ENCODE measurements around the gene RAPGEF1.
"Not testable (repeated sequence)": the region's sequence is repeated elsewhere in the genome, so short reads cannot be mapped to it uniquely, and the experiment has no call there.

The RAPGEF1 gene

GRCh38 chr9:131554087-131554842 is 185.6 kb downstream of the RAPGEF1 start:
- DNase-seq: no peak

- no peak for DNase-seq
These were observed 187.8 kb downstream of the RAPGEF1 start for GRCh38 chr9:131552030-131552429.

- not testable (repeated sequence) for DNase-seq
These were observed 189.4 kb downstream of the RAPGEF1 start for GRCh38 chr9:131550465-131550864.

DNA sequence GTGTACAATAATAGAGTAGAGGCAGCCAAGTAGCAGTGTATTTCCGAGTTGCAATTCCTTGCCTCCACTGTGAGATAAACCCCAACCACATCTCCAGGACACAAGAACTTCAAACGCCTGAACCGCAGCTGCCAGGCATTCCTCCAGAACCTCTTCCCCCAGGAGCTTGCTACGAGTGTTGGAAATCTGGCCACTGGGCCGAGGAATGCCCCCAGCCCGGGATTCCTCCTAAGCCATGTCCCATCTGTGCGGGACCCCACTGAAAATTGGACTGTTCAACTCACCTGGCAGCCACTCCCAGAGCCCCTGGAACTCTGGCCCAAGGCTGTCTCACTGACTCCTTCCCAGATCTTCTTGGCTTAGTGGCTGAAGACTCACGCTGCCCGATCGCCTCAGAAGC is 190.7 kb downstream of the RAPGEF1 start:
- DNase-seq: not testable (repeated sequence)

DNA sequence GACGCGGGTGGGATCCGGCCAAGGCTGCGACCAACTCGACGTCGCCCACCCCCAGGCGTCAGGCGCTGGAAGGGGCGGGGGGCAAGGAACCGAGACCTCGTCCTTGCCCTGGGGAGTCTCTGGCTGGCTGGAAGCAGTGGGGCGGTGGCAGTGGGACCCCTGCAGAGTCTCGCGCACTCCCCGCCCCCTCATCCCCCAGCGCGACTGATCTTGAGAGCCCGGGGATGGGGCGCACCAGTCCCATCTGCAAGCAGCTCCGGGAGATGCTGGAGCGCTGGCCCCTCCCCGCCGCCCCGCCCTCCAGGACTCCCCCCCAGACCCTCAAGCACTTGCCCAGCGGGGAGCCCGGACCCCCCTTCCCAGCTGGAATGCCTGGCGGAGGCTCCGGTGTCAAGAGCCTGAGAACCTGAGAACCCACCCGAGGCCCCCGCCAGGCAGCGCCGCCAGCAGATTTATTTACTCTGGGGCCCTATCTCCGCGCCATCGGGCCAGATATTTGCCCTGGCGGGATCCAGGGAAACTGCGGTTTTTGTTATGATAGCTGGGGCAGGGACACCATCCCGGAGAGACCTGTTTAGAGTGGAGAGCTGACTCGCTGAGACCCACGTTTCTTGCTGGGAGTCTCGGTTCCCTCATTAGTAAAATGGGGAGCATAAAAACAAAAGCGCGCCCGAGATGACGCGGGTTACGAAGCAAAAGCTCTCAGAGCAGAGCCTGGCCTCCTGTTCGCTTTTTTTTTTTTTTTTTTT is 193.4 kb downstream of the RAPGEF1 start:
- no peak for DNase-seq

DNA sequence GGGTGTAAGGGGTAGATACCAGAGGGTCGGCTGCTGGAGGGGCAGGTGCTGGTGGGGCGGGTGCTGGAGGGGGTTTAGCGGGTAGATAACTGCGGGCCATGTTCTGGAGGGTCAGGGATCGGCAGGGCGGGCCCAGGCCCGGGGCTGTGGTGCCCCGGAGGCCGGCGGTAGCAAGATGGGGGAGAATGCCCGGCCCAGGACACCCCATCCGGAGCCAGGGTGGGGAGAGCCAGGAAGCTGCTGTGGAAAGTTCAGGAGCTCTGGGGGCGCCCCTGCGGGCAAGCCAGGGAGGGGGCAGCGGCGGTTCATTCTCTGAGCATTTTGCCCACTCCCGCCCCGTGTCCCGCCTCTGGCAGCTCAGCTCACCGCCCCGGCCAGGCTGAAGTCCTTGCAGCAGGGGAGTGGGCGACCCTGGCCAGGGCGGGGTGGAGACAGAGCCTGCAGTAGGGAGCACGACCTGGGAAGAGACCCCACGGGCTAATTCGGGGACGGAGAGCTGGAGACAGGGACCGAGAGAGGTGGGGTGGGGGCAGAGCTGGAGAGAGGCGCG is 194.0 kb downstream of the RAPGEF1 start:
- DNase-seq: no peak

- no peak for DNase-seq
These were observed 194.7 kb downstream of the RAPGEF1 start, which contains the start of gene PRRT1B for GRCh38 chr9:131545003-131545785. PRRT1B (plus strand) TSS chr9:131545523; CDS start chr9:131545616, 93 bp downstream.

DNA sequence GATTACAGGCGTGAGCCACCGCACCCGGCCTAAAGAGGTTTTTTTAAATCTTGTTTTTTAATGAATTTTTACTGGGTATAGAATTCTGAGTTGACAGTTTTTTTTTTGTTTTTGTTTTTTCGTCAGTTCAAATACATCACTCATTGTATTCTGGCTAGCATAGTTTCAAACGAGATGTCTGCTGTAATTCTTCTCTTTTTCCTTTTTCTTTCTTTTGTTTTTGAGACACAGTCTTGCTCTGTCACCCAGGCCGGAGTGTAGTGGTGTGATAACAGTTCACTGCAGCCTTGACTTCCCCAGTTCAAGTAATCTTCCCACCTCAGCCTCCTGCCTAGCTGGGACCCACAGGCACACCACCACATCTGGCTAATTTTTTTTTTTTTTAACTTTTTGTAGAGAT is 196.7 kb downstream of the RAPGEF1 start:
- no peak for DNase-seq

- DNase-seq: peak; percentile 52
These were observed 200.5 kb downstream of the RAPGEF1 start for GRCh38 chr9:131539223-131539923.

DNA sequence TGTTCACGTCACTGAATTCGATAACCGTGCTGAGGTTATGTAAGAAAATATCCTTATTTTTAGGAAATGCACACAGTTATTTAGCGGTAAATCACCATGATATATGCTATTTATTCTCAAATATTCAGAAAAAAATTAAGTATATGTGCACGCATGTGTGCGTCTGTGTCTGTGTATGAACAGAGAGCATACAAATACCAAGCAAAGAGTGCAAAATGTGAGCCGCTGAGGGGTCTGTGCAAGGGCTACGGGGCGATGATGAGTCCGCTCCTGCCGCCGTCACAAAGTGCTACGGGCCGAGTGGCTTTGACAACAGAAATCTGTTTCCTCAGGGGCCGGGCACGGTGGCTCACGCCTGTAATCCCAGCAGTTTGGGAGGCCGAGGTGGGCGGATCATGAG is 201.9 kb downstream of the RAPGEF1 start:
- no peak for DNase-seq

DNA sequence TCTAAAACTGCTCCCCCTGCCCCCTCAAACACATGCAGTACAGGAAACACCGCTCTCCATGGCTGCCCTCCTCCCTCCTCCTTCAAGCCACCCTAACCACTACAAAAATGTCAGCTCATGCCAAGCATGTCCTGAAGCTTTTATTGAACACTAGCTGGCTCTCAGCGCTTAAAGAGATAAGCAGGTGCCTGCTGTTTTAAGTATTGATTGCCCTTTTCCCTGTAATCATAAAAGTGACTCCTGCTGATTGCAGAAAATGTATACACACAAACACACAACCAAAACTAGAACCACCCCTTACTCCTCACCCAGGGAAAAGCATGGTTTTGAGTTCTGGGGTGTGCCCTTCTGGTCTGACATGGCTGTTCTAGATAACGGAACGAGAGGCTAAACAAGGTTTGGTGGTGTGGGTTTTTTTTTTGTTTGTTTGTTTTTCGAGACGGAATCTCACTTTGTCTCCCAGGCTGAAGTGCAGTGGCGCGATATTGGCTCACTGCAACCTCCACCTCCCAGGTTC is 205.1 kb downstream of the RAPGEF1 start:
- no peak for DNase-seq

DNA sequence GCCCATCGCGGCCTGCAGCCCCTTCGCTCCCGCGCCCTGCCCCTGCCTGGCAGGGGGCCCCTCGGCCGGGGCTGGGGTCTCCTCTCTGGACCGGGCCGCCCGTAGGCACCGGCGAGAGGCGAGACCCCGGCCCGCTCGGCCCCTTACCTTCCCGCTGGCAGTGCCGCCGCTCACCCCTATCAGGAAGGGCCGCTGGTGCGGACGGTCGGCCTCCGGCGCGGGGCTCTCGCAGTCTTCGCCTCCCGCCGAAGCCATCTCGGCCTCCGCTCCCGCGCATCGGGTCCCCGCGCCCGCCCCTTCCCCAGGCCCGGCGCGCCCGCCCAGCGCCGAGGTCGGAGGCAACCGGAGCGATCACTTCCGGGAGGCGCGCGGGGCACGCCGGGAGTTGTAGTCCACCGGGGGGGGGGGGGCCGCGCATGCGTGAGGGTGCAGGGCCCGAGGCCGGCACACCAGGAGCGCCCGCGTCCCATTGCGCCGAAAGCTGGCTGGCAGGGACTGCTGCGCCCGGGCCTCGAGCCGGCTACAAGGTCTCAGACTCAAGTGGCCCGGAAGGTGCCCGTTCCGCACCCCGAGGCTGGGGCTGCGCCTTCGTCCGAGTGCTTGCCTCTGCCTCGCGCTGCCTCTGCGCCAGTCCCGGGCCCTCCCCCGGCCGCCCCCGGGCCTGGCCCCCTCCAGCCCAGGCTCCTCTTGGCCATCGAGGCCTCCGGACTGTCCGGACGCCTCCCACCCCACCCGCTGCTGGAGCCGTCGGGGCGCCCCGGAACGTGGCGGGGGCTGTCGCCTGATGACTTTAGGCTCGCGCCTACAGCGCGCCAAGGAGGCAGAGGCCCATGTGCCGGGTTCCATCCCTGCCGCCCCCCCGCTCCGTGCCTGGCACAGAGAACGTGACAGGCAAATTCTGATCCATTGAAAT is 208.7 kb downstream of the RAPGEF1 start, which contains the start of gene UCK1:
TSS of gene UCK1 (minus strand) at position 344 of the 913 bp plus-strand sequence. CDS start at position 255, 89 bp downstream.
- DNase-seq: peak; percentile 76

- no peak for DNase-seq
These were observed 209.3 kb downstream of the RAPGEF1 start for GRCh38 chr9:131530546-131530919.

DNA sequence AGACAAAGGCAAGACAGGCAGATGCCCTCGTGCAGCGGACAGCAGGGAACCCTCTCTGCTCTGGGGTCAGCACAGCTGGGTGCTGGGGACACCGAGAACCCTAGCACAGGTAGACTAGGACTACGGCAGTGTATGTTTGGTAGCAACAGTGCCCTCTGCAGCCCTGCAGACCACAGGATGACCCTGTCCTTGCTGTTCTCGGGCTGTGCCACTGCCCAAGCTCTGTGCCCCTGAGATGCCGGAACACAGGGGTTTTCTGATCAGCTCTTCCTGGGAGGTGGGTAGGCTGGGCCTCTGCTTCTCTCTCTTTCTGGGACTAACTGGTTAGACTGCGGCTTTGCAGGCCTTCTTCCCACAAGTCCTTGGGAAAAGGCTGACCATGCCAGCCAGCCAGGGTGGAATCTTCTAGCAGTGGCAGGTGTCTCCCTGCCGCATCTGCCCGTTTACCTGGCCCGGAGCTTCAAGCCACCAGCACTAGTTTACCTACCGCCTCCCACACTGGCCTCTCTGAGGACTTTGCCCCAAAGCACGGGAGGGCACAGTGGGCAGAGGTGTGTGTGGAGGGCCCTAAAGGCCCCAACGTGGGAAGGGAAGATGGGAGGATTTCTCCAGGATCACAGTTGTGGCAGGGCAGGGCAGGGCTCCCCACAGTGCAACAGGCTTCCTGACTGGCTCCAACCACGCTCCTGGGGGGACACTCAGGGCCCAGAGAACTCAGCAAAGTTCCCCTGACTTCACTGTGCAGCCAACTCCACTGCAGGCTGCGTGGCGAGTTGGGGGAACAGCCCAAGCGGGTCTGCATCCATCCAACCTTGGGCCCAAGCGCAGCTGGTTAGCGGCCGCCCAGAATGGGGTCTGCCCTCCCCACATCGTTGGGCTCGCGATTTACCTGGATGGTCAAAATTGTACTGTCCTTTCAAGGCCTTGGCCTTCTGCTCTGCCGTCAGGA is 210.0 kb downstream of the RAPGEF1 start:
- no peak for DNase-seq

DNA sequence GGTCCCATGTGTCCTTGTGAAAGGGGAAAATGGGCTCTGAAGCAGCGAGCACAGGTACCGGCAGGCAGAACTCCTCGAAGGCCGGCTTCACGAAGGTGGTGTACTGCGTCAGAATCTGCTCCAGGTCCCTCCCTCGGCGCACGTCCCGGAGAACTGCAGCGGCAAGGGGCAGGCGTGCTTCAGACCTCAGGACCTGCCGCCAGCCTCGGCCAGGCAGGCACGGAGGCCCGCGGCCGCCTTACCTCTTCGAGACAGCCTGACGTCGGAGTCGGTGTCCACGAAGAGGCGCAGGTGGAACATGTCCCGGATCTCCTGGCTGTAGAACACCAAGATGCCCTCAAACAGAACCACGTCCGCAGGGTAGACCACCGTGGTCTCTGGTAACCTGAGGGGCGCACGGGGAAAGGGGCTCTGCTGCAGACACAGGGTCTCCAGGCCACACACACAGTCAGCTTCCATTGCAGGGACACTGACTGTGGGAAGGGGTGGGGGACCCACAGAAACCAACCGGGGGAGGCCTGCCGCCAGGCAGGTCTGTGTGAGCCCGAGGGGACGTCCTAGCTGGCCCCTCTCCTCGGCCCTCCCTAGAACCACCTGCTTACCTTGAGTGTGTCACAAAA is 210.9 kb downstream of the RAPGEF1 start:
- DNase-seq: no peak

DNA sequence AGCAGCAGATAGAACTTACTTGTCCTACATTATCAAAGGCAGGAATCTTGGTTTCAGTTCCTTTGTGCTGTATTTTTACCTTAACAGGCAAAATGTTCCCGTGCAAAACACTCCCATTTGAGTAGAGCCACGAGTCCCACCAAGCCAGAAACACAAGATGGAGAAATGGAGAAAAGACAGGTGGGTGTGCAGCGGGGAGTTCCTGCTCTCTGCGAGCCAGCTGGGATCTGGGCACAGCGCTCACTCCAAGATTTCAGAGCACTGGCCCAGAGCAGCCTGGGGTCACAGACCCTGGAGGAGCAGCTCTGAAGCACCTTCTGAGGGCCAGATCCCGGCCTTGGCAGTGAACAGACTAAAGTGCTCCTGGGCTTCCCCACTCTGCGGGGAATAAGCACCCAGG is 211.7 kb downstream of the RAPGEF1 start:
- DNase-seq: no peak
